Measurements from ENCODE around the gene PBXIP1. TPM values are rescaled to one million over a fixed set of nuclear protein-coding genes. Genes with fewer than 3 reads are reported as not detected.
A peak's percentile ranks its signal among the peaks of the same experiment; 100 is the strongest.
"Not testable (repeated sequence)": the region's sequence is repeated elsewhere in the genome, so short reads cannot be mapped to it uniquely, and the experiment has no call there.

Gene PBXIP1
- total RNA-seq, 1 experiment from 2014 or later, result 48.1 TPM

DNA sequence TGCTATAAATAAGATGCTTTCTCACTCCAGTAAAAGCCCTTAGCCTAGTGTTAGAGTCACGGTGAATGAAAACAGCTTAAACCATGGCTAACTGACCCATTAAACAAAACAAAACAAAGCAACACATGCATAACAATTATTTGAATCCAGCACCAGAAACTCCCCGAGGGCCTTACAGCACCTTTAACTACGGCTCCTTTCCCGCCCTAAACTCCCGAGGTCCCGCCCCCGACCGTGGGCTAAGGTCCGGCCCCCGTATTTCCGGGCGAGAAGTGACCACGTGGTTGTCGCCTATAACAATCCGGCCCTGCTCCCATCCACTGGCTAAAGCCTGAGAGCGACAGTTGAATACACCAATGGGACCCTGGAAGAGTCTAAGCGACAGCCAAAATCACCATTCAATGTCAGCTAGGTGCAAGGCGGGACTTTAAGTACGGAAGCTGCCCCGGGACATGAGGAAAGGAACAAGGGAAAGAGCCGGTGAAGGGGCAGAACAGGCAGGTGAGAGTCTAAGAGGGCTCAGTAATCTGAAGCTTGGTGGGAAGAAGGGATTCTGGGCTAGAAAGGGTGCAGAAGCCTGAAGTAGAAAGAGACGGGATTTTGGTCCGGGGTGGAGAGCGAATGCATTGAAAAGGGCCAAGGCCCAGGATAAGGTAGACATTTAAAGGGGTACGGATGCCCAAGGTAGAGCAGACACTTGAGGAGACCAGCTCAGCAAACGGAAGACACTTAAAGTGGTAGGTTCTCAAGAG, 27.2 kb upstream of the PBXIP1 start, which contains the start of gene FLAD1:
TSS of gene FLAD1 (plus strand) at position 448 of the 752 bp plus-strand sequence. CDS start 351 bp downstream, outside the sequence.
- CTCF ChIA-PET, result interaction anchor here (0.6 to 2.8 kb wide), 7 partner anchors 9 to 78 kb away, joined by 4 to 11 read pairs (median 6); partner anchors contain the start of genes LENEP and PBXIP1
- Mint-ChIP-seq H3K27ac (ENCODE audit: unreplicated experiment) (no peak within 1 kb of the TSS), H3K27me3 (ENCODE audit: unreplicated experiment) (no peaks in the 10 kb centered on the region), H3K36me3 (ENCODE audit: insufficient read depth, unreplicated experiment) (peaks cover 36% of the 10 kb centered on the region), H3K9me3 (ENCODE audit: low read depth, unreplicated experiment) (no peaks in the 10 kb centered on the region), H3K4me1 (ENCODE audit: low read depth, unreplicated experiment) (peaks cover 7% of the 10 kb centered on the region), H3K4me3 (ENCODE audit: low read depth, unreplicated experiment) (no peak within 1 kb of the TSS)
- BruUV-seq (replicated peaks), result no TSS peak
- peak; percentile 99 for DNase-seq
- TF ChIP-seq, protein P1, sequence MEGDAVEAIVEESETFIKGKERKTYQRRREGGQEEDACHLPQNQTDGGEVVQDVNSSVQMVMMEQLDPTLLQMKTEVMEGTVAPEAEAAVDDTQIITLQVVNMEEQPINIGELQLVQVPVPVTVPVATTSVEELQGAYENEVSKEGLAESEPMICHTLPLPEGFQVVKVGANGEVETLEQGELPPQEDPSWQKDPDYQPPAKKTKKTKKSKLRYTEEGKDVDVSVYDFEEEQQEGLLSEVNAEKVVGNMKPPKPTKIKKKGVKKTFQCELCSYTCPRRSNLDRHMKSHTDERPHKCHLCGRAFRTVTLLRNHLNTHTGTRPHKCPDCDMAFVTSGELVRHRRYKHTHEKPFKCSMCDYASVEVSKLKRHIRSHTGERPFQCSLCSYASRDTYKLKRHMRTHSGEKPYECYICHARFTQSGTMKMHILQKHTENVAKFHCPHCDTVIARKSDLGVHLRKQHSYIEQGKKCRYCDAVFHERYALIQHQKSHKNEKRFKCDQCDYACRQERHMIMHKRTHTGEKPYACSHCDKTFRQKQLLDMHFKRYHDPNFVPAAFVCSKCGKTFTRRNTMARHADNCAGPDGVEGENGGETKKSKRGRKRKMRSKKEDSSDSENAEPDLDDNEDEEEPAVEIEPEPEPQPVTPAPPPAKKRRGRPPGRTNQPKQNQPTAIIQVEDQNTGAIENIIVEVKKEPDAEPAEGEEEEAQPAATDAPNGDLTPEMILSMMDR (IDR thresholded peaks at IDR 0.05; ENCODE audit: unreplicated experiment), result no peak
- intact Hi-C loops (cut with micrococcal nuclease; ENCODE audit: unreplicated experiment), result no loop called here

DNA sequence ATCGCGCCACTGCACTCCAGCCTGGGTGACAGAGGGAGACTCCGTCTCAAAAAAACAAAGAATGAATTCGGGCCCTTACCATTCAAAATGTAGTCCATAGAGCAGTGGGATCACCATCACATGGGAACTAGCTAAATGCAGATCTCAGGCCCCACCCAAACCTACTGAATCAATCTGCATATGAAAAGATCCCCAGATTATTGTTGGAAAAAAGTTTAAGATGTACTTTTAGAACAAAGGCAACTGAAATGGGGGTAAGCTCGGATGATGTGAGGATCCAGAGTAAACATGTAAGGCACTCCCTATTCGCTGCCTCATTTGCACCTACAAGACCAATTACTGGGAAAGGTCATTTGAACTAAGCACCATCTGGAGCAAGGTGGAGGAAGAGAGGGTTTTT, 26.4 kb upstream of the PBXIP1 start:
- CTCF ChIA-PET, result interaction anchor here (2.8 kb wide), 1 partner anchor 17 kb away, joined by 11 read pairs; no protein-coding TSS in a partner anchor
- H3K9me3 Mint-ChIP-seq (ENCODE audit: low read depth, unreplicated experiment), result no peaks in the 10 kb centered on the region
- H3K36me3 Mint-ChIP-seq (ENCODE audit: insufficient read depth, unreplicated experiment), result peaks cover 36% of the 10 kb centered on the region
- intact Hi-C loops (cut with micrococcal nuclease; ENCODE audit: unreplicated experiment), result no loop called here
- no peak for DNase-seq
- TF ChIP-seq, protein P1 (IDR thresholded peaks at IDR 0.05; ENCODE audit: unreplicated experiment), result no peak
- no peak overlapping the region for H3K27ac Mint-ChIP-seq (ENCODE audit: unreplicated experiment)
- no peaks in the 10 kb centered on the region for H3K27me3 Mint-ChIP-seq (ENCODE audit: unreplicated experiment)
- H3K4me1 Mint-ChIP-seq (ENCODE audit: low read depth, unreplicated experiment), result peaks cover 7% of the 10 kb centered on the region
- BruUV-seq (replicated peaks), result no TSS peak
- no peak overlapping the region for H3K4me3 Mint-ChIP-seq (ENCODE audit: low read depth, unreplicated experiment)

DNA sequence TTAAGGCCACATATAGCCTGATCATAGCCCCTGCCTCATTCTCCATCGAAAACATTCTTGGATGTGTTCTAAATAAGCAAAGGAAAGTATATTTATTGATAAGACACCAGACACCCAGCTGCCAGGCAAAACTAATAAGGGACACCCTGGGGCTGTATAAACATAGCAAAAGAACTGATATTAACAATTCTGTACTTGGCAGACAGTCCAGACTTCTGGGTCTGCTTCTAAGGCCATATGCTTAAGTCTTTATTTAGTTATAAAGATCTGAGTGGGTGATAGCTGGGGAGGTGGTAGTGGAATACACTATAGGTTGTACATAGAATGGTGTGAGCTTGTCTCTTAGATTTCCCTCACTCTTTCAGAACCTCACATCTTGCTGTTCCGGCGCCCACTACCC, 22.5 kb upstream of the PBXIP1 start:
- intact Hi-C loops (cut with micrococcal nuclease; ENCODE audit: unreplicated experiment), result no loop called here
- no peaks in the 10 kb centered on the region for H3K4me1 Mint-ChIP-seq (ENCODE audit: low read depth, unreplicated experiment)
- H3K4me3 Mint-ChIP-seq (ENCODE audit: low read depth, unreplicated experiment), result no peak overlapping the region
- no peak overlapping the region for H3K27ac Mint-ChIP-seq (ENCODE audit: unreplicated experiment)
- no peaks in the 10 kb centered on the region for H3K27me3 Mint-ChIP-seq (ENCODE audit: unreplicated experiment)
- peaks cover 31% of the 10 kb centered on the region for H3K36me3 Mint-ChIP-seq (ENCODE audit: insufficient read depth, unreplicated experiment)
- no peaks in the 10 kb centered on the region for H3K9me3 Mint-ChIP-seq (ENCODE audit: low read depth, unreplicated experiment)
- BruUV-seq (replicated peaks), result no TSS peak
- DNase-seq, result no peak
- TF ChIP-seq, protein P1 (IDR thresholded peaks at IDR 0.05; ENCODE audit: unreplicated experiment), result no peak
- CTCF ChIA-PET, result no interaction called here

DNA sequence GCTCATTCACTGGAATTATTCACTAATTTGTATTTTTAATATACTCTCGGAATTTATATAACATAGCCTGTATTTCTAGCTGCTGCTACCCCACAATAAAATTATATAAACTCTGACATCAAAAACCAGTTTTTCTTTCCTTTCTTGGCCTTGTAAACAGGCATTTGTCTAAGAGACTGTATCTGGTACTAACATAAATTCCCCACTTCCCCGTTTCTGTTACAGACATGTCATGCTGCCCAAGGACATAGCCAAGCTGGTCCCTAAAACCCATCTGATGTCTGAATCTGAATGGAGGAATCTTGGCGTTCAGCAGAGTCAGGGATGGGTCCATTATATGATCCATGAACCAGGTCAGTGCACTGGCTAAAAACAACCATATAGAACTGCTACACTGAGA, 21.9 kb upstream of the PBXIP1 start:
- H3K27ac Mint-ChIP-seq (ENCODE audit: unreplicated experiment); H3K9me3 Mint-ChIP-seq (ENCODE audit: low read depth, unreplicated experiment); H3K4me1 Mint-ChIP-seq (ENCODE audit: low read depth, unreplicated experiment); CTCF ChIA-PET; intact Hi-C loops (cut with micrococcal nuclease; ENCODE audit: unreplicated experiment); H3K4me3 Mint-ChIP-seq (ENCODE audit: low read depth, unreplicated experiment); DNase-seq; H3K27me3 Mint-ChIP-seq (ENCODE audit: unreplicated experiment); BruUV-seq (replicated peaks): not testable (repeated sequence)
- H3K36me3 Mint-ChIP-seq (ENCODE audit: insufficient read depth, unreplicated experiment), result peaks cover 31% of the 10 kb centered on the region

Measured in Calu3 (cell line).